ENCODE results near the gene ACOXL. TPM values are rescaled to one million over a fixed set of nuclear protein-coding genes. Genes with fewer than 3 reads are reported as not detected.

Gene ACOXL
- total and polyA plus RNA-seq, 2 of the 8 experiments (the other 6 are each of a cell fraction or from before 2014, with no cell fraction given) = 11.4 to 20.6 TPM

DNA sequence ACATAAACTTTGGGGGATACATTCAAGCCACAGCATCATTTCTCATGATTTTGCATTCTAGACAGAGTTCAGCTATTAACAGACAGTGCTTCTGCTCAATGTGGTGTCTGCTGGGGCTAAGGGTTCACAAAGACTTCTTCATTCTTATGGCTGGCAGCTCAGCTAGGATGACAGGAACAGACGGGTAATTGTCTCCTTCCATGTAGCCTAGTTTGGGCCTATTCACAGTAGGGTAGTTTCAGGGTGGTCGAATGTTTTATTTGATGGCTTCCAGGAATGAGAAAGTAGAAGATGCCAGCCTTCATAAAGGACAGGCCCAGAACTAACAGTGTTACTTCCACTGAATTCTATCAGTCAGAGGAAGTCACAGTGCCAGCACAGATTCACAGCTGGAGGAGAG, 362.3 kb downstream of the ACOXL start (continued):
- TF ChIP-seq, protein P1, sequence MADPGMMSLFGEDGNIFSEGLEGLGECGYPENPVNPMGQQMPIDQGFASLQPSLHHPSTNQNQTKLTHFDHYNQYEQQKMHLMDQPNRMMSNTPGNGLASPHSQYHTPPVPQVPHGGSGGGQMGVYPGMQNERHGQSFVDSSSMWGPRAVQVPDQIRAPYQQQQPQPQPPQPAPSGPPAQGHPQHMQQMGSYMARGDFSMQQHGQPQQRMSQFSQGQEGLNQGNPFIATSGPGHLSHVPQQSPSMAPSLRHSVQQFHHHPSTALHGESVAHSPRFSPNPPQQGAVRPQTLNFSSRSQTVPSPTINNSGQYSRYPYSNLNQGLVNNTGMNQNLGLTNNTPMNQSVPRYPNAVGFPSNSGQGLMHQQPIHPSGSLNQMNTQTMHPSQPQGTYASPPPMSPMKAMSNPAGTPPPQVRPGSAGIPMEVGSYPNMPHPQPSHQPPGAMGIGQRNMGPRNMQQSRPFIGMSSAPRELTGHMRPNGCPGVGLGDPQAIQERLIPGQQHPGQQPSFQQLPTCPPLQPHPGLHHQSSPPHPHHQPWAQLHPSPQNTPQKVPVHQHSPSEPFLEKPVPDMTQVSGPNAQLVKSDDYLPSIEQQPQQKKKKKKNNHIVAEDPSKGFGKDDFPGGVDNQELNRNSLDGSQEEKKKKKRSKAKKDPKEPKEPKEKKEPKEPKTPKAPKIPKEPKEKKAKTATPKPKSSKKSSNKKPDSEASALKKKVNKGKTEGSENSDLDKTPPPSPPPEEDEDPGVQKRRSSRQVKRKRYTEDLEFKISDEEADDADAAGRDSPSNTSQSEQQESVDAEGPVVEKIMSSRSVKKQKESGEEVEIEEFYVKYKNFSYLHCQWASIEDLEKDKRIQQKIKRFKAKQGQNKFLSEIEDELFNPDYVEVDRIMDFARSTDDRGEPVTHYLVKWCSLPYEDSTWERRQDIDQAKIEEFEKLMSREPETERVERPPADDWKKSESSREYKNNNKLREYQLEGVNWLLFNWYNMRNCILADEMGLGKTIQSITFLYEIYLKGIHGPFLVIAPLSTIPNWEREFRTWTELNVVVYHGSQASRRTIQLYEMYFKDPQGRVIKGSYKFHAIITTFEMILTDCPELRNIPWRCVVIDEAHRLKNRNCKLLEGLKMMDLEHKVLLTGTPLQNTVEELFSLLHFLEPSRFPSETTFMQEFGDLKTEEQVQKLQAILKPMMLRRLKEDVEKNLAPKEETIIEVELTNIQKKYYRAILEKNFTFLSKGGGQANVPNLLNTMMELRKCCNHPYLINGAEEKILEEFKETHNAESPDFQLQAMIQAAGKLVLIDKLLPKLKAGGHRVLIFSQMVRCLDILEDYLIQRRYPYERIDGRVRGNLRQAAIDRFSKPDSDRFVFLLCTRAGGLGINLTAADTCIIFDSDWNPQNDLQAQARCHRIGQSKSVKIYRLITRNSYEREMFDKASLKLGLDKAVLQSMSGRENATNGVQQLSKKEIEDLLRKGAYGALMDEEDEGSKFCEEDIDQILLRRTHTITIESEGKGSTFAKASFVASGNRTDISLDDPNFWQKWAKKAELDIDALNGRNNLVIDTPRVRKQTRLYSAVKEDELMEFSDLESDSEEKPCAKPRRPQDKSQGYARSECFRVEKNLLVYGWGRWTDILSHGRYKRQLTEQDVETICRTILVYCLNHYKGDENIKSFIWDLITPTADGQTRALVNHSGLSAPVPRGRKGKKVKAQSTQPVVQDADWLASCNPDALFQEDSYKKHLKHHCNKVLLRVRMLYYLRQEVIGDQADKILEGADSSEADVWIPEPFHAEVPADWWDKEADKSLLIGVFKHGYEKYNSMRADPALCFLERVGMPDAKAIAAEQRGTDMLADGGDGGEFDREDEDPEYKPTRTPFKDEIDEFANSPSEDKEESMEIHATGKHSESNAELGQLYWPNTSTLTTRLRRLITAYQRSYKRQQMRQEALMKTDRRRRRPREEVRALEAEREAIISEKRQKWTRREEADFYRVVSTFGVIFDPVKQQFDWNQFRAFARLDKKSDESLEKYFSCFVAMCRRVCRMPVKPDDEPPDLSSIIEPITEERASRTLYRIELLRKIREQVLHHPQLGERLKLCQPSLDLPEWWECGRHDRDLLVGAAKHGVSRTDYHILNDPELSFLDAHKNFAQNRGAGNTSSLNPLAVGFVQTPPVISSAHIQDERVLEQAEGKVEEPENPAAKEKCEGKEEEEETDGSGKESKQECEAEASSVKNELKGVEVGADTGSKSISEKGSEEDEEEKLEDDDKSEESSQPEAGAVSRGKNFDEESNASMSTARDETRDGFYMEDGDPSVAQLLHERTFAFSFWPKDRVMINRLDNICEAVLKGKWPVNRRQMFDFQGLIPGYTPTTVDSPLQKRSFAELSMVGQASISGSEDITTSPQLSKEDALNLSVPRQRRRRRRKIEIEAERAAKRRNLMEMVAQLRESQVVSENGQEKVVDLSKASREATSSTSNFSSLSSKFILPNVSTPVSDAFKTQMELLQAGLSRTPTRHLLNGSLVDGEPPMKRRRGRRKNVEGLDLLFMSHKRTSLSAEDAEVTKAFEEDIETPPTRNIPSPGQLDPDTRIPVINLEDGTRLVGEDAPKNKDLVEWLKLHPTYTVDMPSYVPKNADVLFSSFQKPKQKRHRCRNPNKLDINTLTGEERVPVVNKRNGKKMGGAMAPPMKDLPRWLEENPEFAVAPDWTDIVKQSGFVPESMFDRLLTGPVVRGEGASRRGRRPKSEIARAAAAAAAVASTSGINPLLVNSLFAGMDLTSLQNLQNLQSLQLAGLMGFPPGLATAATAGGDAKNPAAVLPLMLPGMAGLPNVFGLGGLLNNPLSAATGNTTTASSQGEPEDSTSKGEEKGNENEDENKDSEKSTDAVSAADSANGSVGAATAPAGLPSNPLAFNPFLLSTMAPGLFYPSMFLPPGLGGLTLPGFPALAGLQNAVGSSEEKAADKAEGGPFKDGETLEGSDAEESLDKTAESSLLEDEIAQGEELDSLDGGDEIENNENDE (IDR thresholded peaks at IDR 0.05; ENCODE audit: insufficient replicate concordance, low read length) = no peak
- TF ChIP-seq, protein P2, sequence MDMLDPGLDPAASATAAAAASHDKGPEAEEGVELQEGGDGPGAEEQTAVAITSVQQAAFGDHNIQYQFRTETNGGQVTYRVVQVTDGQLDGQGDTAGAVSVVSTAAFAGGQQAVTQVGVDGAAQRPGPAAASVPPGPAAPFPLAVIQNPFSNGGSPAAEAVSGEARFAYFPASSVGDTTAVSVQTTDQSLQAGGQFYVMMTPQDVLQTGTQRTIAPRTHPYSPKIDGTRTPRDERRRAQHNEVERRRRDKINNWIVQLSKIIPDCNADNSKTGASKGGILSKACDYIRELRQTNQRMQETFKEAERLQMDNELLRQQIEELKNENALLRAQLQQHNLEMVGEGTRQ (IDR thresholded peaks at IDR 0.05; ENCODE audit: low read length) = no peak
- TF ChIP-seq TAF7 (optimal IDR thresholded peaks at IDR 0.05; ENCODE audit: borderline replicate concordance, low read depth, low read length) (no peak), RNF2 (IDR thresholded peaks at IDR 0.05; ENCODE audit: borderline replicate concordance, low read depth, low read length, missing control alignments, poor library complexity, severe bottlenecking) (no peak), TCF12 (IDR thresholded peaks at IDR 0.05; ENCODE audit: low read depth, low read length) (no peak), HDAC2 (IDR thresholded peaks at IDR 0.05; ENCODE audit: borderline replicate concordance in 1 of 2, low read depth in 2 of 2, low read length in 2 of 2) (no peak), CEBPB (IDR thresholded peaks at IDR 0.05; ENCODE audit: low read depth, low read length) (no peak), EP300 (IDR thresholded peaks at IDR 0.05; ENCODE audit: borderline replicate concordance in 1 of 2, low read depth in 2 of 2, low read length in 2 of 2) (no peak), SP1 (IDR thresholded peaks at IDR 0.05; ENCODE audit: low read depth, low read length) (no peak)
